PC-9 (cell line): ENCODE results near the gene SLC35B2. TPM values are rescaled to one million over a fixed set of nuclear protein-coding genes. Genes with fewer than 3 reads are reported as not detected.

ENCODE experiments used
- BruUV-seq: library from RNA; stranded (reverse); fragments of 400-500 nt; replicated peaks from 2 replicates; lab custom pipeline; 2021; lab: Mats Ljungman, UMichigan
- CTCF ChIA-PET: fragments of 300-600 bp; sonication (Branson Sonifier 250); formaldehyde crosslinking; loops from one replicate; lab custom pipeline; 2022; ENCODE audit warnings: antibody characterized with exemption; lab: Charles Lee
- POLR2A ChIA-PET: fragments of 300-600 bp; sonication (Branson Sonifier 250); formaldehyde crosslinking; loops from one replicate; lab custom pipeline; 2022; ENCODE audit warnings: antibody characterized with exemption; ENCODE audit not compliant: unreplicated experiment; lab: Charles Lee
- DNase-seq, 2 experiments: peaks; one replicate each; pipeline versions ENCODE4 v3.0.0 to v3.0.0-alpha.2; 2015 to 2022; ENCODE audit warnings: mixed read lengths in 1 of 2
- H2AFZ ChIP-seq: fragments of 200-600 bp; sonication (generic); 2 replicates; pipeline ENCODE4 v1.8.1; 2017; ENCODE audit warnings: antibody characterized with exemption
- H3F3A ChIP-seq: fragments of 200-600 bp; sonication (generic); 2 replicates; pipeline ENCODE4 v1.8.1; 2017; ENCODE audit warnings: antibody characterized with exemption, mild to moderate bottlenecking, low read depth; ENCODE audit not compliant: insufficient read depth
- H3K27ac ChIP-seq: fragments of 200-600 bp; sonication (generic); 2 replicates; pipeline ENCODE4 v1.6.1; 2016; ENCODE audit warnings: mixed run types
- H3K27me3 ChIP-seq: fragments of 200-600 bp; sonication (generic); 2 replicates; pipeline ENCODE4 v1.6.1; 2016; ENCODE audit warnings: low read depth, mixed run types; ENCODE audit not compliant: insufficient read depth
- H3K36me3 ChIP-seq: fragments of 200-600 bp; sonication (generic); 2 replicates; pipeline ENCODE4 v1.6.1; 2016; ENCODE audit warnings: low read depth, mixed run types
- H3K4me1 ChIP-seq: fragments of 200-600 bp; sonication (generic); replicated peaks from 2 replicates; pipeline ENCODE4 v1.6.1; 2016; ENCODE audit warnings: mixed run types; ENCODE audit not compliant: insufficient read depth
- H3K4me2 ChIP-seq: fragments of 200-600 bp; sonication (generic); 2 replicates; pipeline ENCODE4 v1.6.1; 2017; ENCODE audit warnings: mixed run types
- H3K4me3 ChIP-seq: fragments of 200-600 bp; sonication (generic); 2 replicates; pipeline ENCODE4 v1.6.1; 2016; ENCODE audit warnings: mixed run types
- H3K79me2 ChIP-seq: fragments of 200-600 bp; sonication (generic); 2 replicates; pipeline ENCODE4 v1.6.1; 2017; ENCODE audit warnings: low read depth, mixed run types
- H3K9me2 ChIP-seq: fragments of 200-600 bp; sonication (generic); 2 replicates; pipeline ENCODE4 v1.8.1; 2017; ENCODE audit warnings: mild to moderate bottlenecking; ENCODE audit not compliant: insufficient read depth
- H3K9me3 ChIP-seq: fragments of 200-600 bp; sonication (generic); 2 replicates; pipeline ENCODE4 v1.8.1; 2016; ENCODE audit warnings: low read depth; ENCODE audit not compliant: insufficient read depth
- H4K20me1 ChIP-seq: fragments of 200-600 bp; sonication (generic); 2 replicates; pipeline ENCODE4 v1.8.1; 2017; ENCODE audit not compliant: insufficient read depth
- CTCF ChIP-seq: fragments of 200-600 bp; sonication (generic); conservative IDR thresholded peaks from 2 replicates; pipeline ENCODE4 v1.6.1; 2017; ENCODE audit warnings: mixed run types, antibody characterized with exemption, mild to moderate bottlenecking, moderate library complexity
- EZH2 ChIP-seq: fragments of 200-600 bp; sonication (generic); IDR thresholded peaks from 2 replicates; pipeline ENCODE4 v1.8.0; 2017; ENCODE audit warnings: antibody characterized with exemption, low read depth
- intact Hi-C: fragments of 100-400 bp; cut with micrococcal nuclease; formaldehyde crosslinking; loops from one replicate; pipeline ENCODE4 v1.10.0; 2022; ENCODE audit not compliant: unreplicated experiment
- total RNA-seq: library from RNA; stranded (reverse); gene quantifications from 2 replicates; pipeline ENCODE4 v1.2.3, GENCODE V29; 2021

The SLC35B2 gene
- total RNA-seq, 1 experiment from 2014 or later, result 59.7 TPM

GRCh38 chr6:44219815-44220784, 37.2 kb downstream of the SLC35B2 start:
- Histone ChIP-seq H2AFZ (no peak overlapping the region; the same call in 1 of the 2 replicates), H3K9me2 (no peaks in the 10 kb centered on the region), H3K4me1 (peaks cover 35% of the 10 kb centered on the region), H3K9me3 (no peaks in the 10 kb centered on the region), H3K79me2 (peaks cover 12% of the 10 kb centered on the region), H3K4me3 (peak overlapping the region; percentile 64), H4K20me1 (peaks cover 1% of the 10 kb centered on the region; the same call in 1 of the 2 replicates), H3K27me3 (no peaks in the 10 kb centered on the region), H3F3A (peaks cover 24% of the 10 kb centered on the region; the same call in 1 of the 2 replicates), H3K27ac (no peak overlapping the region), H3K4me2 (peak overlapping the region; percentile 86), H3K36me3 (no peaks in the 10 kb centered on the region)
- intact Hi-C loops, result loop anchor here (1.0 kb wide), 1 partner anchor 33 kb away; no protein-coding TSS in a partner anchor
- BruUV-seq, result TSS peak; percentile 50
- no peak for TF ChIP-seq EZH2
- DNase-seq, result no peak
- ChIA-PET CTCF (interaction anchor here (0.7 to 1.0 kb wide), 3 partner anchors 42 to 649 kb away, joined by 3 to 9 read pairs (median 4); no protein-coding TSS in a partner anchor), POLR2A (interaction anchor here (0.5 to 0.7 kb wide), 4 partner anchors 19 to 419 kb away, joined by 3 to 14 read pairs (median 4); no protein-coding TSS in a partner anchor)

DNA sequence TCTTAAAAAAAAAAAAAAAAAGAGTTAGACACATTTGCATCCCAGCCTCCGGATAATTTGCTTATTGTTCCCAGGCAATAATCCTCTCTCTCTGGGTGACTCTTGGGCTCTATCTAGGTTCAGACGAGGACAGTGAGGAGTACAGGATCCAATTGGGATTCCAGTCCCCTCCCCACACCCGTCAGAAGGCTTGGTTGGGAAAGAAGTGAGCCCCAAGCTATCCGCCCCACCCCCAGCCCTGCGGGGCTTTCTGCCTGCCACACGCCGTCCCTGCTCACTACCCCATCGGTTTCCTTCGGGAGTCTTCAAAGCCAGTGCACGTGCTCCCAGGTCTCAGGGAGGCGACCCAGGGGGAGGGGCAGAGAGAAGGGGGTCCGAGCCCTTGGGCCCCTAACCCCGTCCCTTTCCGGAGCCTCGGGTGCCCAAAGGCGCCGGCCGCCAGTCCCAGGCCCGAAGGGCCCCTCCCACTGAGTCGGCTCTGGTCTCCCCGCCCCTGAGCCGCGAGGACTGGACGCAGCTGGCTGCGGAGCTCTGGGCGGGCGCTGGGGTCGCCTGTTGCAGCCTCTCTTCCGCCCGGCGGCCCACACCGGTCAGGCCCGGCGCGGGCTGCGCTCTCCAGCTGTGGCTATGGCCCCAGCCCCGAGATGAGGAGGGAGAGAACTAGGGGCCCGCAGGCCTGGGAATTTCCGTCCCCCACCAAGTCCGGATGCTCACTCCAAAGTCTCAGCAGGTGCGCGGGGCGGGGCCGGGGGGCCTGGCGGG, 38.1 kb downstream of the SLC35B2 start:
- Histone ChIP-seq H3K79me2 (peaks cover 4% of the 10 kb centered on the region; the same call in 1 of the 2 replicates), H3K4me1 (peaks cover 27% of the 10 kb centered on the region), H3K4me3 (peak overlapping the region; percentile 64), H3K4me2 (peak overlapping the region; percentile 86), H3K36me3 (no peaks in the 10 kb centered on the region), H2AFZ (peak overlapping the region; percentile 93), H3K27me3 (no peaks in the 10 kb centered on the region), H4K20me1 (no peaks in the 10 kb centered on the region), H3F3A (peaks cover 24% of the 10 kb centered on the region; the same call in 1 of the 2 replicates), H3K9me2 (no peaks in the 10 kb centered on the region), H3K9me3 (no peaks in the 10 kb centered on the region), H3K27ac (peak overlapping the region; percentile 50)
- POLR2A ChIA-PET, result interaction anchor here (0.5 to 0.7 kb wide), 5 partner anchors 18 to 418 kb away, joined by 3 to 14 read pairs (median 5); no protein-coding TSS in a partner anchor
- CTCF ChIA-PET, result interaction anchor here (0.6 to 1.0 kb wide), 2 partner anchors 36 to 47 kb away, joined by 3 read pairs; no protein-coding TSS in a partner anchor
- DNase-seq, result peak; percentile 67 to 85
- TSS peak; percentile 66 for BruUV-seq
- intact Hi-C loops, result no loop called here
- no peak for TF ChIP-seq CTCF
- no peak for TF ChIP-seq EZH2

GRCh38 chr6:44217332-44218143, 39.8 kb downstream of the SLC35B2 start:
- H3K9me3 ChIP-seq, result no peaks in the 10 kb centered on the region
- H3F3A ChIP-seq, result peaks cover 19% of the 10 kb centered on the region; the same call in 1 of the 2 replicates
- 0 out of 2 replicates have a peak, but pooled peaks cover 4% of the 10 kb centered on the region for H3K79me2 ChIP-seq
- no peak overlapping the region for H3K4me3 ChIP-seq
- H3K9me2 ChIP-seq, result no peaks in the 10 kb centered on the region
- H3K27ac ChIP-seq, result peak overlapping the region; percentile 50
- BruUV-seq, result no TSS peak
- POLR2A ChIA-PET, result no interaction called here
- H3K27me3 ChIP-seq, result no peaks in the 10 kb centered on the region
- H2AFZ ChIP-seq, result no peak overlapping the region
- no peak for DNase-seq
- H3K36me3 ChIP-seq, result no peaks in the 10 kb centered on the region
- TF ChIP-seq CTCF, result no peak
- TF ChIP-seq EZH2, result no peak
- intact Hi-C loops, result no loop called here
- CTCF ChIA-PET, result no interaction called here
- H3K4me1 ChIP-seq, result peaks cover 19% of the 10 kb centered on the region
- no peaks in the 10 kb centered on the region for H4K20me1 ChIP-seq
- peak overlapping the region; percentile 86; the same call in 1 of the 2 replicates for H3K4me2 ChIP-seq
